Hematopoietic multipotent progenitor cell treated with erythropoietin and hydrocortisone succinate and interleukin-3 and kit ligand, for 8 days (in vitro differentiated cells): ENCODE results near the gene IDH2.
A peak's percentile ranks its signal among the peaks of the same experiment; 100 is the strongest.
"Not testable (repeated sequence)": the region's sequence is repeated elsewhere in the genome, so short reads cannot be mapped to it uniquely, and the experiment has no call there.

Source experiments
- DNase-seq: peaks from one replicate; pipeline ENCODE4 v3.0.0-alpha.2; 2015

Gene IDH2

DNA sequence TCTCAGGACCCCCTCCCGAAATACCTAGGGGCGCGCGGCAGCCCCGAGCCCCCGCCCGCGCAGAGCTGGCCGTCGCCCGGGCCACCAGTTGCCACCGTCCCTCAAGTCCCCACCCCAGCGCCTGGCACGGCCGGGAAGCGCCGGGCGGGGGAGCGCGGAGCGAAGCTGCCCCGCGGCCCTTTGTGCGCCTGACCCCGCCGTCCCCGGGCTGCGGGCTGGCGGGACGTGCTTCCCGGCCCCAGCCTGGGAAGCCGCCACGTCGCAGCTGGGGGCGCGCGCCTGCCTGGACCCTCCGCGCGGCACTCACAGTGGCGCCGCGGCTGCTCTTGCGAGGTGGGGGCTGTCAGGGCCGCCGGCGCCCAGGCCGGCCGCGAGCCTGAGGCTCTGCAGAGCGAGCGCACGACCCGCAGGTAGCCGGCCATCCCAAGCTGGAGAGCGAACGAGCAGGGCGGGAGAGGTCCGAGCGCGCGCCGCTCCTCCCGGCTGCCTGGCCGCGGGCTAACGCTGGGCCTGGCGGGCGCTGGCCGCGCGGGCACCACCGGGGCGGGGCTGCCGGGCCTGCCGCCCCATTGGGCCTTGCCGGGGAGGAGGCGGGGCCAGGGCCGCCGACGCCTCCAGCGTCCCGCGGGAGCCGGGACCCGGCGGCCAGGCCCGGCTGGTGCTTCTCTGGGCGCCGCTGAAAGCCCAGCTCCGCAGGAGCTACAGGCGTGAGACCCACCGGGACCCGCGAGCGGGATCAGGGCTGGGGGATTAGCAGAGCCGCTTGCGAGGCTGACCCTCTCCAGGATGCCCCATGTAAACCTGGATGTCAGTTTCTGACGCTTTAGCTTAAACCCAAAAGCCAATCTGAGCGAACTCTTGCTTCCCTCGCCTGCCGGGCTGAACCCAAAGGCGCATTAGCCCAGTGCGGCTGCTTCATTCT, at the start of gene IDH2:
TSS of gene IDH2 (minus strand) at position 500 of the 922 bp plus-strand sequence. CDS start at position 422, 78 bp downstream.
- DNase-seq = peak; percentile 76

DNA sequence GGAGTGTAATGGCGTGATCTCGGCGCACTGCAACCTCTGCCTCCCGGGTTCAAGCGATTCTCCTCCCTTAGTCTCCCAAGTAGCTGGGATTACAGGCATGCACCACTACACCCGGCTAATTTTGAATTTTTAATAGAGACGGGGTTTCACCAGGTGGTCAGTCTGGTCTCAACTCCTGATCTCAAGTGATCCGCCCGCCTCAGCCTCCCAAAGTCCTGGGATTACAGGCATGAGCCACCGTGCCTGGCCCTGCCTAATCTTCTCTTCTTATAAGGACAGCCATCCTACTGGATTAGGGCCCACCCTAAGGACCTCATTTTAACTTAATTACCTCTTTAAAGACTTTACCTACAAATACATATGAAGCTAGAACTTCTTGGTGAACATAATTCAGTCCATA, 48.3 kb upstream of the IDH2 start:
- DNase-seq = not testable (repeated sequence)

DNA sequence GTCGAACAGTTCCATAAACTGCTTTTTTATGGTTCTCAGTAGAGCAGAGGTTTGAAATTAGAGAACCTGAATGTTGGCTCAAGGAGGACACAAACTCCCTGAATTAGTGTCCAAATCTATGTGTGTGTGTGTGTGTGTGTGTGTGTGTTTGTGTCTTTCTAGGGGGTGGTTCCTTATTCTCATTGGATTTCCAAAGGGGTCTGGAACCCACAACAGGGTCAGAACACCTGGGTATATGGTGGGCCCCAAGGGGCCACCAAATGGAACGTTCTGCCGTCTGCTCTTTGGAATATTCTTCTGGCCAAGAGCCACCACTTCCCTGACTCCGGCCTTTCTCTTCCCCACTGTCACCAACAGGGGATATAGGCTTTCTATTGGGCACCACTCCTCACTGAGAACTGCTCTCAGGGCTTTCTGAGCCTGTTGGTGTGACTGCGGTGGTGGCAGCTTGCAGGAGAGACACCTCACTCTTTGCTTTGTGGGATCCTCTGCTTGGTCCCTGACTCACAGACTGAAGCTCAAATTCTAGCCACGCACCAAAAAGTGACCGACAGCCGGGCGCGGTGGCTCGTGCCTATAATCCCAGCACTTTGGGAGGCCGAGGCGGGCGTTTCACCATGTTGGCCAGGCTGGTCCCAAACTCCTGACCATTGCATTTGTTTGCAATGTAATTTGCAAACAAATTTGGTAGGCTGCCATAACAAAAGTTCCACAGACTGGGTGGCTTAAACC, 47.5 kb upstream of the IDH2 start:
- no peak for DNase-seq

DNA sequence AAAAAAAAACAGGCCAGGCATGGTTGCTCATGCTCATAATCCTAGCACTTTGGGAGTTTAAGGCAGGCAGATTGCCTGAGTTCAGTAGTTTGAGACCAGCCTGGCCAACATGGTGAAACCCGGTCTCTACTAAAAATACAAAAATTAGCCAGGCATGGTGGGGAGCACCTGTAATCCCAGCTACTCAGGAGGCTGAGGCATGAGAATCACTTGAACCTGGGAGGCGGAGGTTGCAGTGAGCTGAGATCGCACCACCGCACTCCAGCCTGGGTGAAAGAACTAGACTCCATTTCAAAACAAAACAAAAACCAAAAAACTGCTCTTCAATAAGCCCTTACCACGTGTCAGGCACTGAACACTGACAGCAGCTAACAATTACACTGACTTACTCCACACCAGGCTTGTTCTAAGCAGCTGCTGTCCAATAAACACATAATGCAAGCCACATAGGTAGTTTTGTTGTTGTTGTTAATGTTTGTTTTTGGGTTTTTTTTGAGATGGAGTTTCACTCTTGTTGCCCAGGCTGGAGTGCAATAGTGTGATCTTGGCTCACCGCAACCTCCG, 44.0 kb upstream of the IDH2 start:
- not testable (repeated sequence) for DNase-seq

- no peak for DNase-seq
Observed at GRCh38 chr15:90145761-90146160, 43.5 kb upstream of the IDH2 start.

DNA sequence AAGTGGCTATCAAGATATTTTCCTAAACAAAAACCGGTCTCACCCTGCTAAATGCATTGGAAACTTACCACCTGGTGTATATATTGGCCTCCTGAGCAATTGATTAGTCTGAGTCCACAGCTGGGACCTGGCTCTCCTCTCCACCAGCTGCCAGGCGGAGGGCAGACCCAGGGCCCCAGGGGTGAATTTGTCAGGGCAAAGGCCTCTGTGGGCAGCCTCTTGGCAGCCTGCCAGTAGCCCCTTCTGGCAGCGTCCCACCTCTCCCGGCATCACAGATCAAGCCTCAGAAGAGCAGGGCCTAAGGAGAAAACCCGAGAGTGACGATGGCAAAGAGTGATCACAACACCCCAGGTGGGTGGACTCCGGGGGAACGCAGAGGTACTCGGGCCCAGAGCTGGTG, 43.0 kb upstream of the IDH2 start:
- no peak for DNase-seq

DNA sequence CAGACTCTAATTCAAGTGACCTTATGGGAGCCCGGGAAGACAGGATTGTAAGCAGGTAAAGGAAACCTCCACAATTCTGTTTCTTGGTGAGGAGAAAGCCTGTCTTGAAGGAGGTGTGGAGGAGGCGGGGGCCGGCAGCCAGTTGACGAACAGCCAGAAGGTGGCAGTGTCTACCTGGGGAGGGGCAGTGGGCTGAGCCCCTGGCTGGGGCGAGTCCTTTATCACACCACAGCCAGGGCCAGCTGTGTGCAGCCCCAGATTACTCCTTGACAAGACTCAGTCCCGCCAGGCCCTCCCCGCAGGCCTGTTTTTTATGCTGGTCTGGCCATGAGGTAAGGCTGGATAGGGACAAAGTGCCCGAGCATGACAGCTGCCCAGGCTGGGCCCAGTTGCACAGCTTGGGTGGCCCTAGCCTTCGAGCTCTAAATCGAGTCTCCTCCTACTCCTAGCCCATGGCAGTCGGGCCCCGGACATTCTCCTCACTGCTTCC, 40.9 kb upstream of the IDH2 start:
- DNase-seq = peak; percentile 99

DNA sequence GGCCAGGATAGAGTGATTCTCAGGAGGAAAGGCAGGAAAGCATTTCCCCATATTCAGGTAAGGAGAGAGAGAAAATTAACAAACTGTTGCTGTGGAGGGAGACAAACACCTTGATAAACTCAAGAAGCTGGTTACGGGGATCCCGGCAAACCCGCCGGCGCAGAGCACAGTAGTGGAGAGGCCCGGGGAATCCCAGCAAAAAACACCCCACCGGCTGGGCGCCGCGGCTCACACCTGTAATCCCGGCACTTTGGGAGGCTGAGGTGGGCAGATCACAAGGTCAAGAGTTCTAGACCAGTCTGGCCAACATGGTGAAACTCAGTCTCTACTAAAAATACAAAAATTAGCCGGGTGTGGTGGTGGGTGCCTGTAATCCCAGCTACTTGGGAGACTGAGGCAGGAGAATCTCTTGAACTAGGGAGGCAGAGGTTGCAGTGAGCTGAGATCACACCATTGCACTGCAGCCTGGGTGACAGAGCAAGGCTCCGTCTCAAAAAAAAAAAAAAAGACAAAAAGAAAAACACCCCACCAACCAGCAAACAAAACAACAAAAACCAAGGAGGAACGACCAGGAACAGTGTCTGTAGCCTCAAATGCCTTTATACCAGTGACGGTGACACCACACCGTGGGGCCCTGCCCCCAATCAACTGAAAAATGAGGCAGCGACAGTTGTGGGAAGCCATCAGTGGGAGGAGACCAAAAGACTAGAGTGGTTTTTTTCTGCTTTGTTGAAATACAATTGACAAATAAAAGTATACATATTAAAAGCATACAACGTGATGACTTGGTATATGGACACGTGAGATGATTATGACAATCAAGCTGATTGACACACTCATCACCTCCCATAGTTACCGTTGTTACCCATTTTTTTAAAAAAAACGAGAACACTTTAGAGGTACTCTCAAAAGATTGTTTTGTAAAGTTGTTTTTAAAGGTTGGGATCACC, 40.2 kb upstream of the IDH2 start:
- peak; percentile 87 for DNase-seq

DNA sequence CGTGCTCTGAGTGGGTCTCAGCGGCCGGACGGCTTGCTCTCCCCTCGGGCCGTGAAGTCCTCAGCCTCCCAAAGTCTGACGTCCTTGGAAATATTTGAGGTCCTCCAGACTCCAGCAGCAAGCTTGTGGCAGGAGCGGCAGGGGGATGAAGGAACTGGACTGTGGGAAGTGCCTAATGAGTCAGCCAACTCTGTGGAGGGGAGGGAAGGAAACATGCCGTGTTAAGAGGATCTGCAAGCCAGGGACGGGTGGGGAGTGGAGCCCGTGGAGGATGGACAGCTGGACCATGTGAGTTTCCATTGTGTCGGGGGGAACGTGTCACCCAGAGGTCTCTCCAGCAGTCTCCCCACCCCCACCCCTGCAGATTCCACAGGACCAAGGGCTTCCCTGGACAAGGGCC, 39.4 kb upstream of the IDH2 start:
- DNase-seq = no peak

- not testable (repeated sequence) for DNase-seq
Observed at GRCh38 chr15:90139549-90139948, 37.3 kb upstream of the IDH2 start.

DNA sequence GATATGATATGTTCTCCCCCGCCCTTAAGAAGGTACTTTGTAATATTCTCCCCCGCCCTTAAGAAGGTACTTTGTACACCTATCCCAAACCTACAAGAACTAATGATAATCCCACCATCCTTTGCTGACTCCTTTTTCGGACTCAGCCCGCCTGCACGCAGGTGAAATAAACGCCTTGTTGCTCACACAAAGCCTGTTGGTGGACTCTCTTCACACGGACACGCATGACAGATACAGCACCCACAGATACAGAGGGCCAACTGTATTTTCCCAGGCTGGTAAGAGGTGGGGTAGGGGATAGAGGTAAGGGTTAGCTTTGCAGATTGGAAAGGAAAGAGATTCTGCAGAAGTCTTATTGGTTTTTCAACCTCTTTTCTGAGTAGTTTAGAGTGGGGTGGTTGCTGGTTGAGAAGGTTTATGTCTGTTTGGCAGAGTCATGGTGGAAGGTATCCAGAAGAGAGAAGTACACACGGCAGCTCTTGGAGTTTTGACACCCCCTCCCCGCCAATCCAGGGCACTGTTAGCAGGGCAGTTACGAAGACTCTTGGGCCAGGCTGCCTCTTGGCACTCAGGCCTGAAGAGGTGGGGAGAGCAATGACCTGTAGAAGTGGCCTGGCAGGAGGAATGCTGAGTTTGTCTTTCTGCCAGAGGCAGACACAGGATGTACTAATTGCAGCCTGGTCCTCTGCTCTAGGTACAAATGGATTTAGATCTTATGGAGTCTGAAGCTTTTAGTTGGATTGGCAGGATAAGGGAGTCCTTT, 36.0 kb upstream of the IDH2 start:
- no peak for DNase-seq

GRCh38 chr15:90132437-90132836, 30.2 kb upstream of the IDH2 start:
- DNase-seq = no peak

GRCh38 chr15:90131848-90132247, 29.6 kb upstream of the IDH2 start:
- DNase-seq = no peak

GRCh38 chr15:90130291-90130690, 28.0 kb upstream of the IDH2 start:
- DNase-seq = no peak

DNA sequence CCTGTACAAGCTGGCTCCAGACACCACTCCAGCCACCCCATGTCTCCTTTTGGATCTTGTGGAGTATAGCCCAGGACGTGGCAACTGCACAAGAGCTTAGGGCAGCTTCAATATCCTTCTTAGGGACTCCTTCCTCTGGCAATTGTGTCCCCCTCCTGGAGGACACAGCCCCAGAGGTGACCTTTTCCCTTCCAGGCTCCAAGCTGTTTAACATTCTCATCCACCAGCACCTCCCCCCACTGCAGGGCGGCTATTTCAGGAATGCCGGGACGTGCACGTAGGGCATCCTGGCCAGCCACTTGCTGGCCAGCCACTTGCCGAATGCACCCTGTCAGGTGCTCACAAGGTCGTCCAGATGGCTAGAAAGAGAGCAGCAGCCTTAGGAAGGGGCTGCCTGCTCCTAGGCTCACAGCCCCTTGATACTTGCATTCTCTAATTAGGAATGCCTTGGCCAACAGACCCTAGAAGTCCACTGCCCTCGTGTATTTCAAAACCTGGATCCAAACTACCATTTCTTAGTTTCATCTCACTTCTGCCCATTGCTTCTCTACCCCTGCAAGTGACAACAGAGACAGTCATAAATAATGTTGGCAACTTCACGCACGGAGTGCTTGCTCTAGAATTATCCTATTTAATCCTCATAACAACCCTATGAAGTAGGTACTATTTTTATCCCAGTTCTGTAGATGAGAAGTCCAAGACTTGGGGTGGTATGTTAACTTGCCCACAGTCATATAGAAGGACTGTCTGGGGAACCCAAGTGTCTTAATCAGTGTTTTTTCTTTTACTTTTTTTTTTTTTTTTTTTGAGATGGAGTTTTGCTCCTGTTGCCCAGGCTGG, 24.5 kb upstream of the IDH2 start:
- DNase-seq = no peak

GRCh38 chr15:90126022-90126421, 23.8 kb upstream of the IDH2 start:
- DNase-seq = no peak

DNA sequence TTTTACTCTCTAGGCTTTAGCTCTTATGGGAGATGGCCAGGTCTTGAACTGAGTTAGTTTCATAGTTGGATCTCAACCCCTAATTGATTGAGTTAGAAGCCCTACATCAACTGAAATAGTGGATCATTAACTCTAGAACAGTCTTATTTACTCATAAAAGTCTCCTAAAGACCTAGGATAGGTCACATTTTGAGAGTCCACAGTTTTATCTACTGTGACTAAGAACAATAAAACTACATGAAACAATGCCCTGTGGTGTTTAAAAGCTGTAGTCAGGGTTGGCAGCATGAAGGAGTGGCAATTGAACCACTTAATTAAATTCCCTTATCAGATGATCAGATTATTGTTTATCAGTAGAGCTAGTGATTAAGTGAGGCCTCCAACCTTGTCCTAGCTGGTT, 22.2 kb upstream of the IDH2 start:
- no peak for DNase-seq

GRCh38 chr15:90121086-90121485, 18.8 kb upstream of the IDH2 start:
- DNase-seq = no peak

DNA sequence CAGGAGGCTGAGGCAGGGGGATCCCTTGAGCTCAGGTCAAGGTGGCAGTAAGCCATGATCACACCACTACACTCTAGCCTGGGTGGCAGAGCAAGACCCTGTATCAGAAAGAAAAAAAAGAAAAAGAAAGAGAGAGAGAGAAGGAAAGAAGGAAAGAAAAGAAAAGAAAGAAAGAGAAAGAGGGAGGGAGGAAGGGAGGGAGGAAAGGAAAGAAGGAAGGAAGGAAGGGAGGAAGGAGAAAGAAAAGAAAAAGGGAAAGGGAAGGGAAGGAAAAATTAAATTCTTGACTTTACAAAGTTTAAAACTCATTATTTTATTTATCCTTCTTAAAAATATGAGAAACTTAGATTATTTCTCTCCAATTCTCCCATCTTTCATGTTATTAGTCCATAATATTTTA, 17.1 kb upstream of the IDH2 start:
- DNase-seq = no peak

GRCh38 chr15:90115783-90116182, 13.5 kb upstream of the IDH2 start:
- DNase-seq = no peak

DNA sequence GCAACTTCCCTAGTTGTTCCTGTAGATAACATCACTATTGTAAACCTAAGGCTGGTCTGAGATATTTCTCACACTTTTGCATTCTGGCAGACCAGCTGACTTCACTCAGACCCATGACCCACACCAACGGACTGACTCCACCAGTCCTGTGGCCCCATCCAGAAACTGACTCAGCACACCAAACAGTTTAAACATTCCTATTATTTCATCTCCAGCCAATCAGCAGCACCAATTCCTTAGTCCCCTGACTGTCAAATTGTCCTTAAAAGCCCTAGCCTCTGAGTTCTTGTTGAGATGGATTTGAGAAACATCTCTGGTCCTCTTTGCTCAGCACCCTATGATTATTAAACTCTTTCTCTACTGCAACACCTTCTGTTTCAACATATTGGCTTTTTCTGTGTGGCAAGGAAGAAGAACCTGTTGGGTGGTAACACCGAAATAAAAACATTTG, 12.2 kb upstream of the IDH2 start:
- peak; percentile 72 for DNase-seq
